Measurements from ENCODE around the gene CCDC172. TPM values are rescaled to one million over a fixed set of nuclear protein-coding genes. Genes with fewer than 3 reads are reported as not detected.

The CCDC172 gene
- total RNA-seq, 4 donors from 2014 or later, result not detected

DNA sequence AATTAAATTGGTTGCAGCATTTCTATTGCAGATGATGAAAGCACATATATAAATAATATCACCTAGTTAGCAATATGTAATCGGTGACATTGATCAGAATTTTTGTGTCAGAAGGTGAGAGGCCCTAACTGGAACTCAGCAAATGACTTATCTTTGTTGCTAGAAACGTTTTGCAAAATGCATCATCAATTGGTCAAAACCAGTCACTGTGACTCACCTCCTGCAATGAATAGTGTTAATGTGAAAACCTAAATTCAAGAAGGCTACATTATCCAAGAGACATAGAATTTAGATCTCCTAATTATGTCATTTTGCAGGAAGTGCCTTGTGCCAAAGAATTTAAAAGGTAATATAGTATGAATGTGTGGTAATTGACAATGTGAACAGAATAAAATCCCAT lies 93.6 kb downstream of the CCDC172 start:
- Histone ChIP-seq H3K4me3 (no peak overlapping the region), H3K27me3 (no peaks in the 10 kb centered on the region), H3K9me3 (no peaks in the 10 kb centered on the region), H3K4me1 (no peaks in the 10 kb centered on the region), H3K36me3 (no peaks in the 10 kb centered on the region), H3K27ac (no peak overlapping the region)
- TF ChIP-seq, protein P1, sequence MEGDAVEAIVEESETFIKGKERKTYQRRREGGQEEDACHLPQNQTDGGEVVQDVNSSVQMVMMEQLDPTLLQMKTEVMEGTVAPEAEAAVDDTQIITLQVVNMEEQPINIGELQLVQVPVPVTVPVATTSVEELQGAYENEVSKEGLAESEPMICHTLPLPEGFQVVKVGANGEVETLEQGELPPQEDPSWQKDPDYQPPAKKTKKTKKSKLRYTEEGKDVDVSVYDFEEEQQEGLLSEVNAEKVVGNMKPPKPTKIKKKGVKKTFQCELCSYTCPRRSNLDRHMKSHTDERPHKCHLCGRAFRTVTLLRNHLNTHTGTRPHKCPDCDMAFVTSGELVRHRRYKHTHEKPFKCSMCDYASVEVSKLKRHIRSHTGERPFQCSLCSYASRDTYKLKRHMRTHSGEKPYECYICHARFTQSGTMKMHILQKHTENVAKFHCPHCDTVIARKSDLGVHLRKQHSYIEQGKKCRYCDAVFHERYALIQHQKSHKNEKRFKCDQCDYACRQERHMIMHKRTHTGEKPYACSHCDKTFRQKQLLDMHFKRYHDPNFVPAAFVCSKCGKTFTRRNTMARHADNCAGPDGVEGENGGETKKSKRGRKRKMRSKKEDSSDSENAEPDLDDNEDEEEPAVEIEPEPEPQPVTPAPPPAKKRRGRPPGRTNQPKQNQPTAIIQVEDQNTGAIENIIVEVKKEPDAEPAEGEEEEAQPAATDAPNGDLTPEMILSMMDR (IDR thresholded peaks at IDR 0.05), result no peak
- TF ChIP-seq POLR2A (IDR thresholded peaks at IDR 0.05), result no peak
- DNase-seq, result no peak

DNA sequence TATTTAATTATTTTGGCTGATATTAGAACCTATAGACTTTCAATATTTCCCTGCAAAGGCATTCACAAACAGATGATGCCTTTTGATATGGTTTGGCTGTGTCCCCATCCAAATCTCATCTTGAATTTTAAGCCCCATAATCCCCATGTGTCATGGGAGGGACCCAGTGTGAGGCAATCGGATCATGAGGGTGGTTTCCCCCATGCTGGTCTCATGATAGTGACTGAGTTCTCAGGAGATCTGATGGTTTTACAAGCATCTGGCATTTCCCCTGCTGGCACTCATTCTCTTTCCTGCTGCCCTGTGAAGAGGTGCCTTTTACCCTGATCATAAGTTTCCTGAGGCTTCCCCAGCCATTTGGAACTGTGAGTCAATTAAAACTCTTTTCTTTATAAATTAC lies 94.1 kb downstream of the CCDC172 start:
- TF ChIP-seq POLR2A (IDR thresholded peaks at IDR 0.05), result no peak
- TF ChIP-seq, protein P1 (IDR thresholded peaks at IDR 0.05), result no peak
- Histone ChIP-seq H3K36me3 (no peaks in the 10 kb centered on the region), H3K27ac (no peak overlapping the region), H3K4me1 (no peaks in the 10 kb centered on the region), H3K27me3 (no peaks in the 10 kb centered on the region), H3K9me3 (no peaks in the 10 kb centered on the region), H3K4me3 (no peak overlapping the region)
- DNase-seq, result no peak

DNA sequence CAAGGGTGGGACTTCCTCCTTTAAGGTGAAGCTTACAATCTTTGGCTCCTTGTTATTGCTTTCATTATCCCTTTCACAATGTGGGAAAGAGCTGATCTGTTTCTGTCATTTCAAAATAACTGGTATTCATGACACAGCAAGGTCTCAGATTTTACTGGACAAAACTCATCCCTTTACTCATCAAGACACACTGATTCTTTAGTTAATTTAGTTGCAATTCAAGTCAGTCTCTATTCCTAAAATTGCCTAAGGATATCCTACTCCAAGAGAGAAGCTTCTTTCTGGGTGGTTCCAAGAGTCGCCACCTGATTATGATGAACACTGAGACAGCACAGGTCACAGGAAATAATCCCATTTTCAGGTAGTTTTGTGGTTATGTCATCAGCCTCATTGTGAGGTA lies 97.6 kb downstream of the CCDC172 start:
- no peaks in the 10 kb centered on the region for H3K9me3 ChIP-seq
- TF ChIP-seq, protein P1 (IDR thresholded peaks at IDR 0.05), result no peak
- no peak for TF ChIP-seq POLR2A (IDR thresholded peaks at IDR 0.05)
- DNase-seq, result no peak
- H3K4me1 ChIP-seq, result no peaks in the 10 kb centered on the region
- no peaks in the 10 kb centered on the region for H3K27me3 ChIP-seq
- no peak overlapping the region for H3K27ac ChIP-seq
- no peaks in the 10 kb centered on the region for H3K36me3 ChIP-seq
- no peak overlapping the region for H3K4me3 ChIP-seq

DNA sequence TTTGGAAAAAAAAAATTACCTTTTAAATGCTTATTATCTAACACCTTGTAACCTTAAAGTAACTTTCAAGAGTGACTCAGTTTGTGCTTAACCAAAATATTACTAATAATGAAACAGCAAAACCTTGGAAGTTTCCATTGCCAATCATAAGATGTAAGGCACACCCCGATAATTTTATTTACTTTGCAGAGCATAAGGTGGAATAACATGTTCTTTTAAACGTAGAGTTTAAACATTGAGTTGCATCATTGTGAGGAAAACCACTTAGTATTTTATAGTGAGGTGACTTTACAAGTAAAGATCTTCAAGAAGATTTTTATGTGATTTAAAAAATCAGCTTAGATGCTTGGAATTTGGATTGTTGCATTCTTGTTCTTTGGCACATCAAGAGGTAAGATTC lies 103.4 kb downstream of the CCDC172 start, which contains the start of gene PNLIPRP3:
TSS of gene PNLIPRP3 (plus strand) at position 177 of the 400 bp plus-strand sequence. CDS start at position 343, 166 bp downstream.
- no peaks in the 10 kb centered on the region for H3K4me1 ChIP-seq
- no peak within 1 kb of the TSS for H3K27ac ChIP-seq
- no peaks in the 10 kb centered on the region for H3K9me3 ChIP-seq
- TF ChIP-seq POLR2A (IDR thresholded peaks at IDR 0.05), result no peak
- TF ChIP-seq, protein P1 (IDR thresholded peaks at IDR 0.05), result no peak
- no peaks in the 10 kb centered on the region for H3K27me3 ChIP-seq
- H3K4me3 ChIP-seq, result no peak within 1 kb of the TSS
- DNase-seq, result no peak
- no peaks in the 10 kb centered on the region for H3K36me3 ChIP-seq

DNA sequence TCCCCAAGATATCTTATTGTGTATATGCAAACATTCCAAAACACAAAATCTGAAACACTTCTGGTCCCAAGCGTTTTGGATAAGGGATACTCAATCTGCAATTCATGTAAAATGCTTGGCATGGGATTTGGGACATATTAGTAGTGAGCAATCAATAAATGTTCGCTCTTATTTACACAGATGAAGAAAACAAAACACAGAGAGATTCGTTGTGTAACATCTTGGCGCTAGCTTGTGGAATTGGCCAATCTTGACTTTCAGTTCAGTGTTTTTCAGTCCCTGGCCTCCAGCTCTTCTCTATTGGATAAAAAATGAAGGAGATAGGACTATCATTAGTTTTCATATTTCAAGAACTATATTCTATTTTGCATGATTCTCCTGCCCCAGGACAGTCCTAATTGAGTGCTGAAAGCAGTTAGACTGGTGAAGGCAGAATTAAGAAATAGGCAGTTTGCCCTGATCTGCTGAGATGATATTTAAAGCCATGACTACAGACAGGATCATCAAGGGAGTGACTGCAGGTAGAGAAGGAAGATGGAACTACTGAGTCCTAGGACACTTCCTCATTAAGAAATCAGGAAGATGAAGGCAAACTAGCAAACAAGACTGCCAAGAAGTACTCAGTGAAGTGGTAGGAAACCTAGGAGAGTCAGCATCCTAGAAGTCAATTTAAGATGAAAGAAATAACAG lies 105.2 kb downstream of the CCDC172 start:
- Histone ChIP-seq H3K36me3 (no peaks in the 10 kb centered on the region), H3K9me3 (no peaks in the 10 kb centered on the region), H3K4me3 (no peak overlapping the region), H3K27me3 (no peaks in the 10 kb centered on the region), H3K27ac (no peak overlapping the region), H3K4me1 (no peaks in the 10 kb centered on the region)
- TF ChIP-seq POLR2A (IDR thresholded peaks at IDR 0.05), result no peak
- DNase-seq, result no peak

Small RNA genes within 50 kb of the gene (small RNA-seq; reads per million reads assigned to genes)
- gene SNRPGP6, result 0 reads per million in 2 donors

Other genes starting within 250 kb of the CCDC172 start
- gene GFRA1, start 51.2 kb upstream of the CCDC172 start, total RNA-seq, result 10 to 100 TPM in 2 of 4 donors, 1 to 10 TPM in 2; 1.8 to 21.4 (median 12.1) TPM
- gene PNLIPRP3, start 103.4 kb downstream of the CCDC172 start, total RNA-seq, result under 1 TPM in 1 of 4 donors, not detected in 3; 0.40 TPM
- gene PNLIP, start 221.5 kb downstream of the CCDC172 start, total RNA-seq, result not detected

Measured in Peyer's patch (tissue), 4 donors.